Panc1 (cell line): ENCODE data around the gene CTNND2. TPM values are rescaled to one million over a fixed set of nuclear protein-coding genes. Genes with fewer than 3 reads are reported as not detected.

Experiments
- ATAC-seq: fragments of 200-7000 bp; cut with Tn5 transposase; 2 replicates; pipeline ENCODE4 v1.9.1; 2020; ENCODE audit warnings: mild to moderate bottlenecking, moderate library complexity
- BruUV-seq: library from RNA; stranded (reverse); fragments of 400-500 nt; replicated peaks from 2 replicates; lab custom pipeline; 2021; lab: Mats Ljungman, UMichigan
- CTCF ChIA-PET: fragments of 300-600 bp; sonication (Branson Sonifier 250); formaldehyde crosslinking; loops from one replicate; lab custom pipeline; 2022; ENCODE audit warnings: antibody characterized with exemption; lab: Charles Lee
- POLR2A ChIA-PET: fragments of 300-600 bp; sonication (Branson Sonifier 250); formaldehyde crosslinking; loops from one replicate; lab custom pipeline; 2022; ENCODE audit warnings: antibody characterized with exemption; lab: Charles Lee
- DNase-seq: peaks from one replicate; pipeline ENCODE4 v3.0.0-alpha.2; 2010; ENCODE audit warnings: low read depth, low spot score
- H3K27ac ChIP-seq: 2 replicates; pipeline ENCODE4 v1.5.1; 2011; ENCODE audit warnings: mild to moderate bottlenecking, low read length, inconsistent platforms
- H3K27me3 ChIP-seq: fragments of 200-500 bp; sonication (Bioruptor generic); 2 replicates; pipeline ENCODE4 v1.6.0; 2014; ENCODE audit warnings: low read length, inconsistent platforms; ENCODE audit not compliant: control insufficient read depth, insufficient read depth
- H3K36me3 ChIP-seq: fragments of 200-500 bp; sonication (Bioruptor generic); 2 replicates; pipeline ENCODE4 v1.5.1; 2014; ENCODE audit warnings: inconsistent platforms, mild to moderate bottlenecking, low read length, moderate library complexity; ENCODE audit not compliant: control insufficient read depth, insufficient read depth
- H3K4me1 ChIP-seq: 2 replicates; pipeline ENCODE4 v1.5.1; 2011; ENCODE audit warnings: inconsistent platforms, mild to moderate bottlenecking, low read length, moderate library complexity; ENCODE audit not compliant: control insufficient read depth, insufficient read depth
- H3K4me3 ChIP-seq, 2 experiments: 2 replicates each; pipeline ENCODE4 v1.5.1; 2011 to 2012; ENCODE audit warnings: low read depth in 2 of 2, low read length in 2 of 2, mild to moderate bottlenecking in 2 of 2, inconsistent platforms in 1 of 2, moderate library complexity in 1 of 2
- H3K9me3 ChIP-seq: fragments of 200-500 bp; sonication (Bioruptor generic); 2 replicates; pipeline ENCODE4 v1.5.1; 2014; ENCODE audit warnings: low read depth, mild to moderate bottlenecking, inconsistent platforms, low read length, moderate library complexity; ENCODE audit not compliant: control insufficient read depth, insufficient read depth
- CTCF ChIP-seq: fragments of 450-650 bp; IDR thresholded peaks from 2 replicates; pipeline ENCODE4 v1.5.1; 2017; ENCODE audit warnings: mild to moderate bottlenecking
- POLR2AphosphoS5 ChIP-seq: IDR thresholded peaks from 2 replicates; pipeline ENCODE4 v1.6.1; 2012; ENCODE audit warnings: mild to moderate bottlenecking, low read depth, low read length, moderate library complexity
- SIN3A ChIP-seq: IDR thresholded peaks from 2 replicates; pipeline ENCODE4 v1.6.1; 2012; ENCODE audit warnings: low read depth, mild to moderate bottlenecking, low read length, moderate library complexity, borderline replicate concordance; ENCODE audit not compliant: insufficient read depth
- TCF7L2 ChIP-seq: IDR thresholded peaks from 2 replicates; pipeline ENCODE4 v1.6.1; 2011; ENCODE audit warnings: mild to moderate bottlenecking, low read depth, low read length, inconsistent platforms
- in situ Hi-C: cut with HindIII; loops from 2 replicates; pipeline ENCODE4 v1.10.0; 2016; ENCODE audit warnings: low sequenced_read_pairs, low pct_unique_long_range_greater_than_20kb
- intact Hi-C: fragments of 100-400 bp; cut with micrococcal nuclease; formaldehyde crosslinking; loops from one replicate; pipeline ENCODE4 v1.10.0; 2022; ENCODE audit not compliant: unreplicated experiment
- total RNA-seq: library from RNA; stranded (reverse); gene quantifications from one replicate; pipeline ENCODE4 v1.2.1, GENCODE V29; 2021; ENCODE audit not compliant: unreplicated experiment
- TF ChIP-seq, protein P1 (sequence below), 2 experiments: IDR thresholded peaks; 2 replicates each; pipeline ENCODE4 v1.6.1; 2011 to 2012; ENCODE audit warnings: low read depth in 2 of 2, control low read depth in 1 of 2, low read length in 1 of 2, mild to moderate bottlenecking in 1 of 2, moderate library complexity in 1 of 2; ENCODE audit not compliant: insufficient read depth in 1 of 2

CTNND2 gene
- total RNA-seq, 1 experiment from 2014 or later, result 1.0 TPM

- Histone ChIP-seq H3K27ac (no peak overlapping the region), H3K4me3 (no peak overlapping the region), H3K36me3 (no peaks in the 10 kb centered on the region), H3K27me3 (peaks cover 2% of the 10 kb centered on the region; the same call in 1 of the 2 replicates), H3K9me3 (no peaks in the 10 kb centered on the region), H3K4me1 (no peaks in the 10 kb centered on the region)
- in situ Hi-C loops (no loop called here), intact Hi-C loops (no loop called here)
- BruUV-seq, result no TSS peak
- POLR2A ChIA-PET, result no interaction called here
- no peak for TF ChIP-seq TCF7L2
- TF ChIP-seq, protein P1, sequence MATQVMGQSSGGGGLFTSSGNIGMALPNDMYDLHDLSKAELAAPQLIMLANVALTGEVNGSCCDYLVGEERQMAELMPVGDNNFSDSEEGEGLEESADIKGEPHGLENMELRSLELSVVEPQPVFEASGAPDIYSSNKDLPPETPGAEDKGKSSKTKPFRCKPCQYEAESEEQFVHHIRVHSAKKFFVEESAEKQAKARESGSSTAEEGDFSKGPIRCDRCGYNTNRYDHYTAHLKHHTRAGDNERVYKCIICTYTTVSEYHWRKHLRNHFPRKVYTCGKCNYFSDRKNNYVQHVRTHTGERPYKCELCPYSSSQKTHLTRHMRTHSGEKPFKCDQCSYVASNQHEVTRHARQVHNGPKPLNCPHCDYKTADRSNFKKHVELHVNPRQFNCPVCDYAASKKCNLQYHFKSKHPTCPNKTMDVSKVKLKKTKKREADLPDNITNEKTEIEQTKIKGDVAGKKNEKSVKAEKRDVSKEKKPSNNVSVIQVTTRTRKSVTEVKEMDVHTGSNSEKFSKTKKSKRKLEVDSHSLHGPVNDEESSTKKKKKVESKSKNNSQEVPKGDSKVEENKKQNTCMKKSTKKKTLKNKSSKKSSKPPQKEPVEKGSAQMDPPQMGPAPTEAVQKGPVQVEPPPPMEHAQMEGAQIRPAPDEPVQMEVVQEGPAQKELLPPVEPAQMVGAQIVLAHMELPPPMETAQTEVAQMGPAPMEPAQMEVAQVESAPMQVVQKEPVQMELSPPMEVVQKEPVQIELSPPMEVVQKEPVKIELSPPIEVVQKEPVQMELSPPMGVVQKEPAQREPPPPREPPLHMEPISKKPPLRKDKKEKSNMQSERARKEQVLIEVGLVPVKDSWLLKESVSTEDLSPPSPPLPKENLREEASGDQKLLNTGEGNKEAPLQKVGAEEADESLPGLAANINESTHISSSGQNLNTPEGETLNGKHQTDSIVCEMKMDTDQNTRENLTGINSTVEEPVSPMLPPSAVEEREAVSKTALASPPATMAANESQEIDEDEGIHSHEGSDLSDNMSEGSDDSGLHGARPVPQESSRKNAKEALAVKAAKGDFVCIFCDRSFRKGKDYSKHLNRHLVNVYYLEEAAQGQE (IDR thresholded peaks at IDR 0.05; ENCODE audit: insufficient read depth in 1 of 2, low read depth in 2 of 2, low read length in 1 of 2), result no peak
- CTCF ChIA-PET, result no interaction called here
- DNase-seq (no peak), ATAC-seq (no peak)
These were observed 664.8 kb downstream of the CTNND2 start for GRCh38 chr5:11239261-11240015.

- H3K4me1 ChIP-seq, result no peaks in the 10 kb centered on the region
- no peak for TF ChIP-seq TCF7L2
- no peak for TF ChIP-seq CTCF
- TF ChIP-seq POLR2AphosphoS5, result no peak
- TF ChIP-seq, protein P1 (IDR thresholded peaks at IDR 0.05; ENCODE audit: insufficient read depth in 1 of 2, low read depth in 2 of 2, low read length in 1 of 2), result no peak
- no peak for TF ChIP-seq SIN3A
- ChIA-PET POLR2A (no interaction called here), CTCF (no interaction called here)
- no TSS peak for BruUV-seq
- in situ Hi-C loops, result no loop called here
- peaks cover 2% of the 10 kb centered on the region; the same call in 1 of the 2 replicates for H3K27me3 ChIP-seq
- H3K36me3 ChIP-seq, result no peaks in the 10 kb centered on the region
- ATAC-seq, result no peak
- H3K27ac ChIP-seq, result no peak overlapping the region
- intact Hi-C loops, result no loop called here
- no peak overlapping the region for H3K4me3 ChIP-seq
- no peaks in the 10 kb centered on the region for H3K9me3 ChIP-seq
- DNase-seq, result no peak
These were observed 669.7 kb downstream of the CTNND2 start for GRCh38 chr5:11234501-11234911.
